ENCODE data around the gene FSHR. TPM values are rescaled to one million over a fixed set of nuclear protein-coding genes. Genes with fewer than 3 reads are reported as not detected.

The FSHR gene
- total RNA-seq, 1 donor from 2014 or later = 0.30 TPM

DNA sequence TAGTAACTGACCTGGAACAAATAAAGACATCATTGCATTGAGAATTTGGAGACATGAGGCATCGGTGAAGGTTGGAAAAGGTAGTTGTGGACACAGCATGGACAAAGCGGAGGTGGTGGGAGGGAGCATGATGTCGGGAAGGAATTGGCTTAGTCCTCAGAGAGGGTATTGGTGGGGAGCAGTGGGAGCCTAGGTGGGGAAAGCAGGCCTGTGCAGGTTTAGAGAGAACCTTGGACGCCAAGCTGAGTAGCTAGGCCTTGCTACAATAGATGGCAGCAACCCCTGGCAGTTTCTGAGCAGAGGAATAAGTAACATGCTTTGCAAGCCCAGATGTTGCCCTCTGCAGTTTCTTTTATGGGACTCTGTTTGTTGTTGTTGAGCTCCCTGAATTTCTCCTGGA lies 221.6 kb downstream of the FSHR start:
- Mint-ChIP-seq H3K4me1 (ENCODE audit: low read depth, unreplicated experiment) (no peaks in the 10 kb centered on the region), H3K4me3 (ENCODE audit: unreplicated experiment) (no peak overlapping the region), H3K27me3 (ENCODE audit: low read depth, unreplicated experiment) (peaks cover 6% of the 10 kb centered on the region), H3K9me3 (ENCODE audit: unreplicated experiment) (peaks cover 2% of the 10 kb centered on the region), H3K36me3 (ENCODE audit: low read depth, unreplicated experiment) (no peaks in the 10 kb centered on the region), H3K27ac (ENCODE audit: unreplicated experiment) (no peak overlapping the region)
- Histone ChIP-seq H3K4me1 (ENCODE audit: insufficient read depth, low read length) (no peaks in the 10 kb centered on the region), H3K27me3 (ENCODE audit: insufficient read depth, low read length) (no peaks in the 10 kb centered on the region), H3K79me2 (ENCODE audit: insufficient read depth, low read length) (no peaks in the 10 kb centered on the region), H3K4me3 (ENCODE audit: insufficient read depth, low read depth, low read length) (no peak overlapping the region), H3K9ac (ENCODE audit: low read length) (no peak overlapping the region), H2AFZ (ENCODE audit: low read depth, low read length) (no peak overlapping the region), H4K20me1 (ENCODE audit: insufficient read depth, low read length) (no peaks in the 10 kb centered on the region), H3K9me3 (ENCODE audit: insufficient read depth, low read depth, low read length) (no peaks in the 10 kb centered on the region), H3K36me3 (ENCODE audit: insufficient read depth, low read length) (no peaks in the 10 kb centered on the region), H3K4me2 (ENCODE audit: low read length) (no peak overlapping the region), H3K27ac (ENCODE audit: low read depth, low read length) (no peak overlapping the region)
- no peak for FAIRE-seq
- no peak for DNase-seq (ENCODE audit: low read depth)
- no peak for TF ChIP-seq EZH2 (IDR thresholded peaks at IDR 0.05; ENCODE audit: insufficient read depth, low read length)
- TF ChIP-seq, protein P1, sequence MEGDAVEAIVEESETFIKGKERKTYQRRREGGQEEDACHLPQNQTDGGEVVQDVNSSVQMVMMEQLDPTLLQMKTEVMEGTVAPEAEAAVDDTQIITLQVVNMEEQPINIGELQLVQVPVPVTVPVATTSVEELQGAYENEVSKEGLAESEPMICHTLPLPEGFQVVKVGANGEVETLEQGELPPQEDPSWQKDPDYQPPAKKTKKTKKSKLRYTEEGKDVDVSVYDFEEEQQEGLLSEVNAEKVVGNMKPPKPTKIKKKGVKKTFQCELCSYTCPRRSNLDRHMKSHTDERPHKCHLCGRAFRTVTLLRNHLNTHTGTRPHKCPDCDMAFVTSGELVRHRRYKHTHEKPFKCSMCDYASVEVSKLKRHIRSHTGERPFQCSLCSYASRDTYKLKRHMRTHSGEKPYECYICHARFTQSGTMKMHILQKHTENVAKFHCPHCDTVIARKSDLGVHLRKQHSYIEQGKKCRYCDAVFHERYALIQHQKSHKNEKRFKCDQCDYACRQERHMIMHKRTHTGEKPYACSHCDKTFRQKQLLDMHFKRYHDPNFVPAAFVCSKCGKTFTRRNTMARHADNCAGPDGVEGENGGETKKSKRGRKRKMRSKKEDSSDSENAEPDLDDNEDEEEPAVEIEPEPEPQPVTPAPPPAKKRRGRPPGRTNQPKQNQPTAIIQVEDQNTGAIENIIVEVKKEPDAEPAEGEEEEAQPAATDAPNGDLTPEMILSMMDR (IDR thresholded peaks at IDR 0.05; ENCODE audit: insufficient read depth, low read depth, low read length) = no peak

DNA sequence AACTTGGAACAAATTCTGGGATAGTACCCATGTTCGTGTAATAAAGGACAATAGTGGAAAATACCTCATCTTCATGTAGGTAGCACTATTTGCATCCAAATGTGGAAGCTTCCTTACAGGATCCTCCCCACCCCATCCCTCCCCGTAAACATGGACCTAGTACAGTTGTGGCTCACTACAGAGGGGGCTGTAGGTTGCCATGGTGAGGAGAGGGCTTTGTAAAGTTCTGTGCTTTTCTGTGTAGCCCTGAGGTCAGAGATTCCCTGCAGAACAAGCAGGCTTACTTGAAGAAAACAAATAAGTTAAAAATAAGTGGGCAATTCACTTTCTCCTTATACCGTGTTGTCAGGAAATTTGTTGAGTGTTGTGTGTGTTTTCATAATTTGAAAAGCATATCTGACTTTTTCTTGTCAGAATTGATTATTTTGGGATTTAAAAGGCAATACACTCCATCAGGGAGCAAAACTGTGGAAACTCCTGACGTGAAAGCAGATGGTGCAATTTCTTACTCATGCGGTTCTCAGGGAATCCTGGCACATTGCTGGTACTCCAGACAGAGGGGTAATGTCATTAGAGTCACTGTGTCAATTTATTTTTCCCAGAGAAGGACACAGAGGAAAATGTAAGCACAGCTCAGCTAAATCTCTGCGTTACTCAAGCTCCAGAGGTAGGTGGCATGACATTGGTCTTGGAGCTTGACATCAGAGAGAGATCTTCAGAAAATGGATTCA lies 224.6 kb downstream of the FSHR start:
- no peak overlapping the region for H3K27ac Mint-ChIP-seq (ENCODE audit: unreplicated experiment)
- H3K79me2 ChIP-seq (ENCODE audit: insufficient read depth, low read length) = no peaks in the 10 kb centered on the region
- H3K4me3 ChIP-seq (ENCODE audit: insufficient read depth, low read depth, low read length) = no peak overlapping the region
- no peaks in the 10 kb centered on the region for H3K4me1 ChIP-seq (ENCODE audit: insufficient read depth, low read length)
- DNase-seq (ENCODE audit: low read depth) (no peak), FAIRE-seq (no peak)
- no peaks in the 10 kb centered on the region for H4K20me1 ChIP-seq (ENCODE audit: insufficient read depth, low read length)
- no peak overlapping the region for H3K4me3 Mint-ChIP-seq (ENCODE audit: unreplicated experiment)
- H3K4me2 ChIP-seq (ENCODE audit: low read length) = no peak overlapping the region
- peaks cover 2% of the 10 kb centered on the region for H3K4me1 Mint-ChIP-seq (ENCODE audit: low read depth, unreplicated experiment)
- H3K36me3 ChIP-seq (ENCODE audit: insufficient read depth, low read length) = no peaks in the 10 kb centered on the region
- H3K27me3 ChIP-seq (ENCODE audit: insufficient read depth, low read length) = no peaks in the 10 kb centered on the region
- peaks cover 2% of the 10 kb centered on the region for H3K9me3 Mint-ChIP-seq (ENCODE audit: unreplicated experiment)
- H3K9me3 ChIP-seq (ENCODE audit: insufficient read depth, low read depth, low read length) = no peaks in the 10 kb centered on the region
- no peak overlapping the region for H3K9ac ChIP-seq (ENCODE audit: low read length)
- H2AFZ ChIP-seq (ENCODE audit: low read depth, low read length) = no peak overlapping the region
- peaks cover 4% of the 10 kb centered on the region for H3K27me3 Mint-ChIP-seq (ENCODE audit: low read depth, unreplicated experiment)
- H3K36me3 Mint-ChIP-seq (ENCODE audit: low read depth, unreplicated experiment) = no peaks in the 10 kb centered on the region
- H3K27ac ChIP-seq (ENCODE audit: low read depth, low read length) = no peak overlapping the region
- TF ChIP-seq, protein P1 (IDR thresholded peaks at IDR 0.05; ENCODE audit: insufficient read depth, low read depth, low read length) = no peak
- TF ChIP-seq EZH2 (IDR thresholded peaks at IDR 0.05; ENCODE audit: insufficient read depth, low read length) = no peak

DNA sequence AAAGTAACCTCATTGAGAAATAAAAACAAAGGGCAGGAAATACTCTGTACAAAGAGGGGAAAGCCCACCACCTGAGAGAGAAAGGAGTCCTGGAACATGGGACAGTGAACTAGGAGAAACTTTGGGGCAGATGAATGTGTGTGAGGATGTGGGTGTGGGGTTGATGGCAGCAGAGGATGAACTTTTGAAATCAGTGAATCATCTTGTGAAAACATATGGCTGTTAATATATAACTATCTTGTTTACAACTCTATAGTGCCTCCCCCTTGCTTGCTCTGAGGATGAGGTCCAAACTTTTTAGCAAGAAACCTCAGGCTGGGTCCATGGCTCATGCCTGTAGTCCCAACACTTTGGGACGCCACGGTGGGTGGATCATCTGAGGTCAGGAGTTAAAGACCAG lies 227.0 kb downstream of the FSHR start:
- no peak for DNase-seq (ENCODE audit: low read depth)
- H3K4me3 Mint-ChIP-seq (ENCODE audit: unreplicated experiment) = no peak overlapping the region
- H3K4me1 Mint-ChIP-seq (ENCODE audit: low read depth, unreplicated experiment) = peaks cover 2% of the 10 kb centered on the region
- Histone ChIP-seq H3K27me3 (ENCODE audit: insufficient read depth, low read length) (no peaks in the 10 kb centered on the region), H3K4me3 (ENCODE audit: insufficient read depth, low read depth, low read length) (no peak overlapping the region), H3K36me3 (ENCODE audit: insufficient read depth, low read length) (no peaks in the 10 kb centered on the region), H3K9me3 (ENCODE audit: insufficient read depth, low read depth, low read length) (no peaks in the 10 kb centered on the region), H3K27ac (ENCODE audit: low read depth, low read length) (no peak overlapping the region), H4K20me1 (ENCODE audit: insufficient read depth, low read length) (no peaks in the 10 kb centered on the region), H3K9ac (ENCODE audit: low read length) (no peak overlapping the region), H3K4me1 (ENCODE audit: insufficient read depth, low read length) (no peaks in the 10 kb centered on the region), H3K4me2 (ENCODE audit: low read length) (no peak overlapping the region), H3K79me2 (ENCODE audit: insufficient read depth, low read length) (no peaks in the 10 kb centered on the region), H2AFZ (ENCODE audit: low read depth, low read length) (no peak overlapping the region)
- TF ChIP-seq, protein P1 (IDR thresholded peaks at IDR 0.05; ENCODE audit: insufficient read depth, low read depth, low read length) = no peak
- TF ChIP-seq EZH2 (IDR thresholded peaks at IDR 0.05; ENCODE audit: insufficient read depth, low read length) = no peak
- H3K9me3 Mint-ChIP-seq (ENCODE audit: unreplicated experiment) = peaks cover 11% of the 10 kb centered on the region
- H3K36me3 Mint-ChIP-seq (ENCODE audit: low read depth, unreplicated experiment) = no peaks in the 10 kb centered on the region
- H3K27me3 Mint-ChIP-seq (ENCODE audit: low read depth, unreplicated experiment) = peaks cover 4% of the 10 kb centered on the region
- no peak overlapping the region for H3K27ac Mint-ChIP-seq (ENCODE audit: unreplicated experiment)
- FAIRE-seq = no peak
